Measurements from ENCODE around the gene ANP32A.

- TF ChIP-seq ZSCAN29 (IDR thresholded peaks at IDR 0.05) (no peak), ARNT (IDR thresholded peaks at IDR 0.05) (no peak), HNRNPUL1 (IDR thresholded peaks at IDR 0.05; ENCODE audit: low read length) (no peak), TAF1 (IDR thresholded peaks at IDR 0.05; ENCODE audit: control insufficient read depth, extremely low read depth, insufficient read depth, low read length, severe bottlenecking) (no peak), EZH2 (IDR thresholded peaks at IDR 0.05; ENCODE audit: borderline replicate concordance, low read depth, low read length) (no peak), NR3C1 (CRISPR knock-in tag; IDR thresholded peaks at IDR 0.05) (no peak), REST (IDR thresholded peaks at IDR 0.05; ENCODE audit: borderline replicate concordance) (no peak), REST (CRISPR knock-in tag; IDR thresholded peaks at IDR 0.05; ENCODE audit: low read depth) (no peak), GATAD2B (IDR thresholded peaks at IDR 0.05; ENCODE audit: borderline replicate concordance) (no peak), CREB1 (IDR thresholded peaks at IDR 0.05) (no peak), CREB1 (CRISPR knock-in tag; IDR thresholded peaks at IDR 0.05) (no peak), KDM1A (IDR thresholded peaks at IDR 0.05) (no peak), PCBP1 (IDR thresholded peaks at IDR 0.05; ENCODE audit: low read depth, low read length, poor library complexity, severe bottlenecking) (no peak), FOXP4 (CRISPR knock-in tag; IDR thresholded peaks at IDR 0.05; ENCODE audit: borderline replicate concordance) (no peak)
- TF ChIP-seq, protein P1, sequence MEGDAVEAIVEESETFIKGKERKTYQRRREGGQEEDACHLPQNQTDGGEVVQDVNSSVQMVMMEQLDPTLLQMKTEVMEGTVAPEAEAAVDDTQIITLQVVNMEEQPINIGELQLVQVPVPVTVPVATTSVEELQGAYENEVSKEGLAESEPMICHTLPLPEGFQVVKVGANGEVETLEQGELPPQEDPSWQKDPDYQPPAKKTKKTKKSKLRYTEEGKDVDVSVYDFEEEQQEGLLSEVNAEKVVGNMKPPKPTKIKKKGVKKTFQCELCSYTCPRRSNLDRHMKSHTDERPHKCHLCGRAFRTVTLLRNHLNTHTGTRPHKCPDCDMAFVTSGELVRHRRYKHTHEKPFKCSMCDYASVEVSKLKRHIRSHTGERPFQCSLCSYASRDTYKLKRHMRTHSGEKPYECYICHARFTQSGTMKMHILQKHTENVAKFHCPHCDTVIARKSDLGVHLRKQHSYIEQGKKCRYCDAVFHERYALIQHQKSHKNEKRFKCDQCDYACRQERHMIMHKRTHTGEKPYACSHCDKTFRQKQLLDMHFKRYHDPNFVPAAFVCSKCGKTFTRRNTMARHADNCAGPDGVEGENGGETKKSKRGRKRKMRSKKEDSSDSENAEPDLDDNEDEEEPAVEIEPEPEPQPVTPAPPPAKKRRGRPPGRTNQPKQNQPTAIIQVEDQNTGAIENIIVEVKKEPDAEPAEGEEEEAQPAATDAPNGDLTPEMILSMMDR (IDR thresholded peaks at IDR 0.05 in 2 of 3, conservative IDR thresholded peaks at IDR 0.05 in 1 of 3; ENCODE audit: insufficient read depth in 2 of 3, low read depth in 1 of 3, low read length in 3 of 3): no peak
Measured at GRCh38 chr15:68808770-68809169, 11.9 kb downstream of the ANP32A start.

All from K562 (cell line).